Liver (tissue), 3 donors: ENCODE measurements around the gene NOL4L.

Experiments
- EGR1 ChIP-seq, 2 donors: IDR thresholded peaks; 2 replicates each; pipeline ENCODE4 v1.6.1; 2016 to 2018; ENCODE audit warnings: antibody characterized with exemption in 2 of 2, low read depth in 2 of 2
- FOXA1 ChIP-seq: IDR thresholded peaks from 2 replicates; pipeline ENCODE4 v1.6.1; 2016; ENCODE audit warnings: antibody characterized with exemption
- GABPA ChIP-seq, 2 donors: IDR thresholded peaks in 1 of 2; conservative IDR thresholded peaks in 1 of 2; 2 replicates each; pipeline ENCODE4 v1.6.1; 2016; ENCODE audit warnings: antibody characterized with exemption in 2 of 2, mild to moderate bottlenecking in 1 of 2, moderate library complexity in 1 of 2
- JUND ChIP-seq, 2 donors: IDR thresholded peaks; 2 replicates each; pipeline ENCODE4 v1.6.1; 2016; ENCODE audit warnings: antibody characterized with exemption in 2 of 2
- RAD21 ChIP-seq, 2 donors: IDR thresholded peaks; 2 replicates each; pipeline ENCODE4 v1.6.1; 2016; ENCODE audit warnings: antibody characterized with exemption in 2 of 2, mild to moderate bottlenecking in 2 of 2
- REST ChIP-seq: IDR thresholded peaks from 2 replicates; pipeline ENCODE4 v1.6.1; 2016; ENCODE audit warnings: antibody characterized with exemption, mild to moderate bottlenecking
- RXRA ChIP-seq, 2 donors: IDR thresholded peaks; 2 replicates each; pipeline ENCODE4 v1.6.1; 2017 to 2018; ENCODE audit warnings: antibody characterized with exemption in 2 of 2, mild to moderate bottlenecking in 1 of 2
- SP1 ChIP-seq: IDR thresholded peaks from 2 replicates; pipeline ENCODE4 v1.6.1; 2018; ENCODE audit warnings: antibody characterized with exemption, mild to moderate bottlenecking
- TAF1 ChIP-seq: conservative IDR thresholded peaks from 2 replicates; pipeline ENCODE4 v1.6.1; 2016; ENCODE audit warnings: antibody characterized with exemption, mild to moderate bottlenecking
- YY1 ChIP-seq: IDR thresholded peaks from 2 replicates; pipeline ENCODE4 v1.6.1; 2016; ENCODE audit warnings: antibody characterized with exemption, mild to moderate bottlenecking
- TF ChIP-seq, protein P1 (sequence below): fragments of 150-350 bp; IDR thresholded peaks from 2 replicates; pipeline ENCODE4 v1.5.1; 2017; ENCODE audit warnings: improper control_type of control experiment, low read depth, low read length; ENCODE audit not compliant: missing input control
- TF ChIP-seq, protein P2 (sequence below): IDR thresholded peaks from 2 replicates; pipeline ENCODE4 v1.6.1; 2016; ENCODE audit warnings: antibody characterized with exemption
- TF ChIP-seq, protein P3 (sequence below): IDR thresholded peaks from 2 replicates; pipeline ENCODE4 v1.6.1; 2016; ENCODE audit warnings: antibody characterized with exemption
- donor health status: healthy.
- donor health status: healthy.

GRCh38 chr20:32462900-32463641 lies 122.1 kb downstream of the NOL4L start:
- TF ChIP-seq, protein P1, sequence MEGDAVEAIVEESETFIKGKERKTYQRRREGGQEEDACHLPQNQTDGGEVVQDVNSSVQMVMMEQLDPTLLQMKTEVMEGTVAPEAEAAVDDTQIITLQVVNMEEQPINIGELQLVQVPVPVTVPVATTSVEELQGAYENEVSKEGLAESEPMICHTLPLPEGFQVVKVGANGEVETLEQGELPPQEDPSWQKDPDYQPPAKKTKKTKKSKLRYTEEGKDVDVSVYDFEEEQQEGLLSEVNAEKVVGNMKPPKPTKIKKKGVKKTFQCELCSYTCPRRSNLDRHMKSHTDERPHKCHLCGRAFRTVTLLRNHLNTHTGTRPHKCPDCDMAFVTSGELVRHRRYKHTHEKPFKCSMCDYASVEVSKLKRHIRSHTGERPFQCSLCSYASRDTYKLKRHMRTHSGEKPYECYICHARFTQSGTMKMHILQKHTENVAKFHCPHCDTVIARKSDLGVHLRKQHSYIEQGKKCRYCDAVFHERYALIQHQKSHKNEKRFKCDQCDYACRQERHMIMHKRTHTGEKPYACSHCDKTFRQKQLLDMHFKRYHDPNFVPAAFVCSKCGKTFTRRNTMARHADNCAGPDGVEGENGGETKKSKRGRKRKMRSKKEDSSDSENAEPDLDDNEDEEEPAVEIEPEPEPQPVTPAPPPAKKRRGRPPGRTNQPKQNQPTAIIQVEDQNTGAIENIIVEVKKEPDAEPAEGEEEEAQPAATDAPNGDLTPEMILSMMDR, result no peak
- TF ChIP-seq JUND (IDR thresholded peaks at IDR 0.05), result no peak
- no peak for TF ChIP-seq YY1
- no peak for TF ChIP-seq SP1
- TF ChIP-seq GABPA (IDR thresholded peaks at IDR 0.05 in 1 of 2, conservative IDR thresholded peaks at IDR 0.05 in 1 of 2), result no peak
- TF ChIP-seq REST, result no peak
- TF ChIP-seq RXRA (IDR thresholded peaks at IDR 0.05), result no peak
- TF ChIP-seq RAD21 (IDR thresholded peaks at IDR 0.05), result no peak
- TF ChIP-seq EGR1 (IDR thresholded peaks at IDR 0.05; ENCODE audit: low read depth in 2 of 2), result no peak
- TF ChIP-seq, protein P2, sequence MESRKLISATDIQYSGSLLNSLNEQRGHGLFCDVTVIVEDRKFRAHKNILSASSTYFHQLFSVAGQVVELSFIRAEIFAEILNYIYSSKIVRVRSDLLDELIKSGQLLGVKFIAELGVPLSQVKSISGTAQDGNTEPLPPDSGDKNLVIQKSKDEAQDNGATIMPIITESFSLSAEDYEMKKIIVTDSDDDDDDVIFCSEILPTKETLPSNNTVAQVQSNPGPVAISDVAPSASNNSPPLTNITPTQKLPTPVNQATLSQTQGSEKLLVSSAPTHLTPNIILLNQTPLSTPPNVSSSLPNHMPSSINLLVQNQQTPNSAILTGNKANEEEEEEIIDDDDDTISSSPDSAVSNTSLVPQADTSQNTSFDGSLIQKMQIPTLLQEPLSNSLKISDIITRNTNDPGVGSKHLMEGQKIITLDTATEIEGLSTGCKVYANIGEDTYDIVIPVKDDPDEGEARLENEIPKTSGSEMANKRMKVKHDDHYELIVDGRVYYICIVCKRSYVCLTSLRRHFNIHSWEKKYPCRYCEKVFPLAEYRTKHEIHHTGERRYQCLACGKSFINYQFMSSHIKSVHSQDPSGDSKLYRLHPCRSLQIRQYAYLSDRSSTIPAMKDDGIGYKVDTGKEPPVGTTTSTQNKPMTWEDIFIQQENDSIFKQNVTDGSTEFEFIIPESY, result no peak
- no peak for TF ChIP-seq FOXA1
- no peak for TF ChIP-seq TAF1
- TF ChIP-seq, protein P3, sequence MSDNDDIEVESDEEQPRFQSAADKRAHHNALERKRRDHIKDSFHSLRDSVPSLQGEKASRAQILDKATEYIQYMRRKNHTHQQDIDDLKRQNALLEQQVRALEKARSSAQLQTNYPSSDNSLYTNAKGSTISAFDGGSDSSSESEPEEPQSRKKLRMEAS, result no peak
